ENCODE measurements around the gene PRAC2.

PRAC2 gene

DNA sequence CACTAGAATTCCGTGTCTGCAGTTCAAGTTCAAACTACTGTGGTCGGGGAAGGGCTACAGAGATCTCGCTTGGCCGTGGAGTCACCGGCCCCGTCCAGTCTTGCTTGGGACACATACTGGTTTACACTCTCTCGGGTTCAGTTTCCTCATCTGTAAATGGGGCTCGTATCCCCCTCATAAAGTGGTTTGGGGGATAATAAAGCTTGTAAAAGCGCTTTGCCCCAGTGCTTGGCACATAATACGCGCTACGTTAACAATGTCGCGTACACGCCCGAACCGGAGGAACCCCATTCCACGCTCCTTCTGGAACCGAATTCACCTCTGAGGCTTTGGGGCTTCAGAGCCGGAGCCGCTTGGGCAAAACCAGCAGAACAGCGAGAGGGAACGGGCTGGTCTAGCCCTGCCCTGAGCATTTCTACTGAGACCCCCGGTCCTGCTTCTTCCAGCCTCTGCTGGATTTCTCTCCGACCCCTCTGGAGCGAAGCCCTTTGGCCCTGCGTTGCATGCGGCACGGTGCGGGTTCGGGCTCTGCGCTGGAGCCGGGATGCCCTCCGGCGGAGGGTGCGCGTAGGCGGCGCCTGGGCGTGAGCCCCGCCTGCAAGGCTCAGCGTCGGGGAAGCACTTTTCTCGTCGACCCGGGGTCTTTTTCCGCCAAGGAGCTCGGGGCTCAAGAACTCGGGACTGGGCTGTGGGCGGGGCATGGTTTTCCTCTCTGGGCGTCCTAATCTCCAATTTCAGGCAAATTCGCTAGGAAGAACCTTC lies 31.7 kb downstream of the PRAC2 start:
- TF ChIP-seq ZFP3 (CRISPR knock-in tag; IDR thresholded peaks at IDR 0.05) (no peak), RARB (CRISPR knock-in tag; IDR thresholded peaks at IDR 0.05) (no peak), TCF4 (CRISPR knock-in tag; IDR thresholded peaks at IDR 0.05; ENCODE audit: borderline replicate concordance) (no peak), ARNTL (CRISPR knock-in tag; IDR thresholded peaks at IDR 0.05; ENCODE audit: borderline replicate concordance, low read depth) (no peak), CSDC2 (CRISPR knock-in tag; IDR thresholded peaks at IDR 0.05) (no peak), TOX (CRISPR knock-in tag; IDR thresholded peaks at IDR 0.05; ENCODE audit: borderline replicate concordance) (no peak), BACH2 (CRISPR knock-in tag; IDR thresholded peaks at IDR 0.05; ENCODE audit: borderline replicate concordance) (no peak), ZFP30 (CRISPR knock-in tag; IDR thresholded peaks at IDR 0.05) (no peak), ZC3H10 (CRISPR knock-in tag; IDR thresholded peaks at IDR 0.05) (no peak), GLIS3 (CRISPR knock-in tag; IDR thresholded peaks at IDR 0.05) (no peak), ESRRG (CRISPR knock-in tag; IDR thresholded peaks at IDR 0.05) (no peak), OSR1 (CRISPR knock-in tag; IDR thresholded peaks at IDR 0.05) (no peak), ZNF70 (CRISPR knock-in tag; IDR thresholded peaks at IDR 0.05) (no peak), PPARA (CRISPR knock-in tag; IDR thresholded peaks at IDR 0.05; ENCODE audit: borderline replicate concordance) (no peak), ZNF8 (CRISPR knock-in tag; IDR thresholded peaks at IDR 0.05) (no peak), ISL1 (CRISPR knock-in tag; IDR thresholded peaks at IDR 0.05) (no peak), ZNF565 (CRISPR knock-in tag; conservative IDR thresholded peaks at IDR 0.05; ENCODE audit: low read depth) (no peak)
- TF ChIP-seq, protein P1, sequence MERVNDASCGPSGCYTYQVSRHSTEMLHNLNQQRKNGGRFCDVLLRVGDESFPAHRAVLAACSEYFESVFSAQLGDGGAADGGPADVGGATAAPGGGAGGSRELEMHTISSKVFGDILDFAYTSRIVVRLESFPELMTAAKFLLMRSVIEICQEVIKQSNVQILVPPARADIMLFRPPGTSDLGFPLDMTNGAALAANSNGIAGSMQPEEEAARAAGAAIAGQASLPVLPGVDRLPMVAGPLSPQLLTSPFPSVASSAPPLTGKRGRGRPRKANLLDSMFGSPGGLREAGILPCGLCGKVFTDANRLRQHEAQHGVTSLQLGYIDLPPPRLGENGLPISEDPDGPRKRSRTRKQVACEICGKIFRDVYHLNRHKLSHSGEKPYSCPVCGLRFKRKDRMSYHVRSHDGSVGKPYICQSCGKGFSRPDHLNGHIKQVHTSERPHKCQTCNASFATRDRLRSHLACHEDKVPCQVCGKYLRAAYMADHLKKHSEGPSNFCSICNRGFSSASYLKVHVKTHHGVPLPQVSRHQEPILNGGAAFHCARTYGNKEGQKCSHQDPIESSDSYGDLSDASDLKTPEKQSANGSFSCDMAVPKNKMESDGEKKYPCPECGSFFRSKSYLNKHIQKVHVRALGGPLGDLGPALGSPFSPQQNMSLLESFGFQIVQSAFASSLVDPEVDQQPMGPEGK (CRISPR knock-in tag; IDR thresholded peaks at IDR 0.05; ENCODE audit: borderline replicate concordance), result no peak
- TF ChIP-seq, protein P2, sequence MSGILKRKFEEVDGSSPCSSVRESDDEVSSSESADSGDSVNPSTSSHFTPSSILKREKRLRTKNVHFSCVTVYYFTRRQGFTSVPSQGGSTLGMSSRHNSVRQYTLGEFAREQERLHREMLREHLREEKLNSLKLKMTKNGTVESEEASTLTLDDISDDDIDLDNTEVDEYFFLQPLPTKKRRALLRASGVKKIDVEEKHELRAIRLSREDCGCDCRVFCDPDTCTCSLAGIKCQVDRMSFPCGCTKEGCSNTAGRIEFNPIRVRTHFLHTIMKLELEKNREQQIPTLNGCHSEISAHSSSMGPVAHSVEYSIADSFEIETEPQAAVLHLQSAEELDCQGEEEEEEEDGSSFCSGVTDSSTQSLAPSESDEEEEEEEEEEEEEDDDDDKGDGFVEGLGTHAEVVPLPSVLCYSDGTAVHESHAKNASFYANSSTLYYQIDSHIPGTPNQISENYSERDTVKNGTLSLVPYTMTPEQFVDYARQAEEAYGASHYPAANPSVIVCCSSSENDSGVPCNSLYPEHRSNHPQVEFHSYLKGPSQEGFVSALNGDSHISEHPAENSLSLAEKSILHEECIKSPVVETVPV (CRISPR knock-in tag; IDR thresholded peaks at IDR 0.05), result no peak
- TF ChIP-seq, protein P3, sequence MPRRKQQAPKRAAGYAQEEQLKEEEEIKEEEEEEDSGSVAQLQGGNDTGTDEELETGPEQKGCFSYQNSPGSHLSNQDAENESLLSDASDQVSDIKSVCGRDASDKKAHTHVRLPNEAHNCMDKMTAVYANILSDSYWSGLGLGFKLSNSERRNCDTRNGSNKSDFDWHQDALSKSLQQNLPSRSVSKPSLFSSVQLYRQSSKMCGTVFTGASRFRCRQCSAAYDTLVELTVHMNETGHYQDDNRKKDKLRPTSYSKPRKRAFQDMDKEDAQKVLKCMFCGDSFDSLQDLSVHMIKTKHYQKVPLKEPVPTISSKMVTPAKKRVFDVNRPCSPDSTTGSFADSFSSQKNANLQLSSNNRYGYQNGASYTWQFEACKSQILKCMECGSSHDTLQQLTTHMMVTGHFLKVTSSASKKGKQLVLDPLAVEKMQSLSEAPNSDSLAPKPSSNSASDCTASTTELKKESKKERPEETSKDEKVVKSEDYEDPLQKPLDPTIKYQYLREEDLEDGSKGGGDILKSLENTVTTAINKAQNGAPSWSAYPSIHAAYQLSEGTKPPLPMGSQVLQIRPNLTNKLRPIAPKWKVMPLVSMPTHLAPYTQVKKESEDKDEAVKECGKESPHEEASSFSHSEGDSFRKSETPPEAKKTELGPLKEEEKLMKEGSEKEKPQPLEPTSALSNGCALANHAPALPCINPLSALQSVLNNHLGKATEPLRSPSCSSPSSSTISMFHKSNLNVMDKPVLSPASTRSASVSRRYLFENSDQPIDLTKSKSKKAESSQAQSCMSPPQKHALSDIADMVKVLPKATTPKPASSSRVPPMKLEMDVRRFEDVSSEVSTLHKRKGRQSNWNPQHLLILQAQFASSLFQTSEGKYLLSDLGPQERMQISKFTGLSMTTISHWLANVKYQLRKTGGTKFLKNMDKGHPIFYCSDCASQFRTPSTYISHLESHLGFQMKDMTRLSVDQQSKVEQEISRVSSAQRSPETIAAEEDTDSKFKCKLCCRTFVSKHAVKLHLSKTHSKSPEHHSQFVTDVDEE (CRISPR knock-in tag; IDR thresholded peaks at IDR 0.05), result no peak
- ATAC-seq, result peak; percentile 5; the same call in 2 of the 3 replicates

DNA sequence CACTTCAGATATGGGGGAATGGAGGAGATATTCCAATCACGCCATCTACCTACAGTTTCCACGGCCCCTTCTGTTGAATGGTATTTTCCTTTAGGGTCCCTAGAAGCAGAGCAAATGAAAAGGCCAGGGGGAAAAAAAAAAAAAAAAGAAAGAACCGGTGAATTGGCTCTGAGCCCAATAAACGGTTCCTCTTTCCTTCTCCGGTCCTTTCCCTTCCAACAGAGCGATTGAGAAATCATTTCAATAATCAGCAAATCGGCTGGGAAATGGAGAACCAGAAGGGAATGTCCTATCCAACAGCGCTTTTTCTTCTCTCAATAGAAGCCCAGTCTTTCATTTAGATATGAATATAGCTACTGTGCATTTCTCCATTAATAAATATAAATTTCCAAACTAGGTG lies 32.4 kb downstream of the PRAC2 start:
- ATAC-seq, result no peak
- TF ChIP-seq, protein P1 (CRISPR knock-in tag; IDR thresholded peaks at IDR 0.05; ENCODE audit: borderline replicate concordance), result no peak
- TF ChIP-seq, protein P3 (CRISPR knock-in tag; IDR thresholded peaks at IDR 0.05), result no peak
- TF ChIP-seq RARB (CRISPR knock-in tag; IDR thresholded peaks at IDR 0.05), result no peak
